K562 (cell line): ENCODE measurements around the gene TESK2.

Experiments
- CHD1 ChIP-seq: fragments of 200-600 bp; sonication (generic); IDR thresholded peaks from one replicate; pipeline ENCODE4 v1.6.1; 2012; ENCODE audit warnings: mild to moderate bottlenecking, moderate library complexity, low read length, inconsistent platforms
- JUND ChIP-seq, 2 experiments: IDR thresholded peaks; 2 replicates in 1 of 2; 3 replicates in 1 of 2; pipeline ENCODE4 v1.6.1; 2011; ENCODE audit warnings: borderline replicate concordance in 2 of 2, low read depth in 2 of 2, low read length in 2 of 2, improper control_type of control experiment in 1 of 2, missing biosample characterization in 1 of 2, missing genetic modification characterization in 1 of 2, missing genetic modification reagents in 1 of 2
- SMAD3 ChIP-seq: fragments of 450-650 bp; formaldehyde crosslinking; conservative IDR thresholded peaks from 2 replicates; pipeline ENCODE4 v1.4.0; 2020; ENCODE audit warnings: mild to moderate bottlenecking
- SREBF2 ChIP-seq: sonication (generic); formaldehyde crosslinking; IDR thresholded peaks from 2 replicates; pipeline ENCODE4 v1.4.0; 2020; ENCODE audit warnings: mild to moderate bottlenecking, missing genetic modification reagents
- TF ChIP-seq, protein P1 (sequence below), 3 experiments: IDR thresholded peaks in 2 of 3; conservative IDR thresholded peaks in 1 of 3; 2 replicates each; pipeline ENCODE4 v1.5.1; 2011 to 2012; ENCODE audit warnings: low read length in 3 of 3, mild to moderate bottlenecking in 3 of 3, control low read depth in 2 of 3, improper control_type of control experiment in 1 of 3, inconsistent platforms in 1 of 3, low read depth in 1 of 3, mixed read lengths in 1 of 3, moderate library complexity in 1 of 3; ENCODE audit not compliant: insufficient read depth in 2 of 3
- TF ChIP-seq, protein P2 (sequence below): fragments of 450-650 bp; IDR thresholded peaks from 2 replicates; pipeline ENCODE4 v1.6.1; 2016; ENCODE audit warnings: antibody characterized with exemption
- TF ChIP-seq, protein P3 (sequence below): sonication (generic); formaldehyde crosslinking; IDR thresholded peaks from 2 replicates; pipeline ENCODE4 v1.8.0; 2022; ENCODE audit warnings: mild to moderate bottlenecking, low read depth, missing genetic modification reagents
- TF ChIP-seq, protein P4 (sequence below): fragments of 450-650 bp; conservative IDR thresholded peaks from 2 replicates; pipeline ENCODE4 v1.6.1; 2016; ENCODE audit warnings: missing genetic modification characterization, low read depth, mild to moderate bottlenecking, missing compliant biosample characterization, moderate library complexity
- TF ChIP-seq, protein P5 (sequence below): IDR thresholded peaks from 2 replicates; pipeline ENCODE4 v1.6.1; 2012; ENCODE audit warnings: low read depth, low read length, improper control_type of control experiment, borderline replicate concordance
- TF ChIP-seq, protein P6 (sequence below): sonication (generic); formaldehyde crosslinking; IDR thresholded peaks from 2 replicates; pipeline ENCODE4 v1.8.1; 2022; ENCODE audit warnings: missing genetic modification reagents
- TF ChIP-seq, protein P7 (sequence below): sonication (generic); formaldehyde crosslinking; IDR thresholded peaks from 2 replicates; pipeline ENCODE4 v1.9.0; 2022; ENCODE audit warnings: mild to moderate bottlenecking, missing genetic modification reagents

DNA sequence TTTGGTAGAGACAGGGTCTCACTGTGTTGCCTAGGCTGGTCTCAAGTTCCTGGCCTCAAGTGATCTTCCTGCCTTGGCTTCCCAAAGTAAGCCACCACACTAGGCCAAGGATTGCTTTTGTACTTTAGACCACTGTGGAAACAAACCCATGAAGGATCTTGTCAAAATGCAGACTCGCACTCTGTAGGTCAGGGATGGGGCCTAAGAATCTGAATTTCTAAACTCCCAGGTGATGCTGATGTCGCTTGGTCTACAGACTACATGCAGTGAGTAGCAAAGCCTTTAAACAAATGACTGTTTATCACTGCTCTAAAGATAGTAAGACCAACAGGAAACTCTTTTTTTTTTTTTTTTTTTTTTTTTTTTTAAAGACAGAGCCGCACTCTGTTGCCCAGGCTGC is 96.6 kb downstream of the TESK2 start:
- TF ChIP-seq SMAD3 (CRISPR knock-in tag) (no peak), JUND (IDR thresholded peaks at IDR 0.05; ENCODE audit: borderline replicate concordance, low read depth, low read length) (no peak), JUND (tag; IDR thresholded peaks at IDR 0.05; ENCODE audit: borderline replicate concordance, low read depth, low read length) (no peak), SREBF2 (CRISPR knock-in tag) (no peak), CHD1 (no peak)
- TF ChIP-seq, protein P1, sequence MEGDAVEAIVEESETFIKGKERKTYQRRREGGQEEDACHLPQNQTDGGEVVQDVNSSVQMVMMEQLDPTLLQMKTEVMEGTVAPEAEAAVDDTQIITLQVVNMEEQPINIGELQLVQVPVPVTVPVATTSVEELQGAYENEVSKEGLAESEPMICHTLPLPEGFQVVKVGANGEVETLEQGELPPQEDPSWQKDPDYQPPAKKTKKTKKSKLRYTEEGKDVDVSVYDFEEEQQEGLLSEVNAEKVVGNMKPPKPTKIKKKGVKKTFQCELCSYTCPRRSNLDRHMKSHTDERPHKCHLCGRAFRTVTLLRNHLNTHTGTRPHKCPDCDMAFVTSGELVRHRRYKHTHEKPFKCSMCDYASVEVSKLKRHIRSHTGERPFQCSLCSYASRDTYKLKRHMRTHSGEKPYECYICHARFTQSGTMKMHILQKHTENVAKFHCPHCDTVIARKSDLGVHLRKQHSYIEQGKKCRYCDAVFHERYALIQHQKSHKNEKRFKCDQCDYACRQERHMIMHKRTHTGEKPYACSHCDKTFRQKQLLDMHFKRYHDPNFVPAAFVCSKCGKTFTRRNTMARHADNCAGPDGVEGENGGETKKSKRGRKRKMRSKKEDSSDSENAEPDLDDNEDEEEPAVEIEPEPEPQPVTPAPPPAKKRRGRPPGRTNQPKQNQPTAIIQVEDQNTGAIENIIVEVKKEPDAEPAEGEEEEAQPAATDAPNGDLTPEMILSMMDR (IDR thresholded peaks at IDR 0.05 in 2 of 3, conservative IDR thresholded peaks at IDR 0.05 in 1 of 3; ENCODE audit: insufficient read depth in 2 of 3, low read depth in 1 of 3, low read length in 3 of 3) = no peak
- TF ChIP-seq, protein P2, sequence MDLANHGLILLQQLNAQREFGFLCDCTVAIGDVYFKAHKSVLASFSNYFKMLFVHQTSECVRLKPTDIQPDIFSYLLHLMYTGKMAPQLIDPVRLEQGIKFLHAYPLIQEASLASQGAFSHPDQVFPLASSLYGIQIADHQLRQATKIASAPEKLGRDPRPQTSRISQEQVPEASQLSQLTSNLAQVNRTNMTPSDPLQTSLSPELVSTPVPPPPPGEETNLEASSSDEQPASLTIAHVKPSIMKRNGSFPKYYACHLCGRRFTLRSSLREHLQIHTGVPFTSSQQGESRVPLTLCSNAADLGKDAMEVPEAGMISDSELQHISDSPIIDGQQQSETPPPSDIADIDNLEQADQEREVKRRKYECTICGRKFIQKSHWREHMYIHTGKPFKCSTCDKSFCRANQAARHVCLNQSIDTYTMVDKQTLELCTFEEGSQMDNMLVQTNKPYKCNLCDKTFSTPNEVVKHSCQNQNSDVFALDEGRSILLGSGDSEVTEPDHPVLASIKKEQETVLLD = no peak
- TF ChIP-seq, protein P3, sequence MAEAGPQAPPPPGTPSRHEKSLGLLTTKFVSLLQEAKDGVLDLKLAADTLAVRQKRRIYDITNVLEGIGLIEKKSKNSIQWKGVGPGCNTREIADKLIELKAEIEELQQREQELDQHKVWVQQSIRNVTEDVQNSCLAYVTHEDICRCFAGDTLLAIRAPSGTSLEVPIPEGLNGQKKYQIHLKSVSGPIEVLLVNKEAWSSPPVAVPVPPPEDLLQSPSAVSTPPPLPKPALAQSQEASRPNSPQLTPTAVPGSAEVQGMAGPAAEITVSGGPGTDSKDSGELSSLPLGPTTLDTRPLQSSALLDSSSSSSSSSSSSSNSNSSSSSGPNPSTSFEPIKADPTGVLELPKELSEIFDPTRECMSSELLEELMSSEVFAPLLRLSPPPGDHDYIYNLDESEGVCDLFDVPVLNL = no peak
- TF ChIP-seq, protein P4, sequence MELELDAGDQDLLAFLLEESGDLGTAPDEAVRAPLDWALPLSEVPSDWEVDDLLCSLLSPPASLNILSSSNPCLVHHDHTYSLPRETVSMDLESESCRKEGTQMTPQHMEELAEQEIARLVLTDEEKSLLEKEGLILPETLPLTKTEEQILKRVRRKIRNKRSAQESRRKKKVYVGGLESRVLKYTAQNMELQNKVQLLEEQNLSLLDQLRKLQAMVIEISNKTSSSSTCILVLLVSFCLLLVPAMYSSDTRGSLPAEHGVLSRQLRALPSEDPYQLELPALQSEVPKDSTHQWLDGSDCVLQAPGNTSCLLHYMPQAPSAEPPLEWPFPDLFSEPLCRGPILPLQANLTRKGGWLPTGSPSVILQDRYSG (tag) = no peak
- TF ChIP-seq, protein P5, sequence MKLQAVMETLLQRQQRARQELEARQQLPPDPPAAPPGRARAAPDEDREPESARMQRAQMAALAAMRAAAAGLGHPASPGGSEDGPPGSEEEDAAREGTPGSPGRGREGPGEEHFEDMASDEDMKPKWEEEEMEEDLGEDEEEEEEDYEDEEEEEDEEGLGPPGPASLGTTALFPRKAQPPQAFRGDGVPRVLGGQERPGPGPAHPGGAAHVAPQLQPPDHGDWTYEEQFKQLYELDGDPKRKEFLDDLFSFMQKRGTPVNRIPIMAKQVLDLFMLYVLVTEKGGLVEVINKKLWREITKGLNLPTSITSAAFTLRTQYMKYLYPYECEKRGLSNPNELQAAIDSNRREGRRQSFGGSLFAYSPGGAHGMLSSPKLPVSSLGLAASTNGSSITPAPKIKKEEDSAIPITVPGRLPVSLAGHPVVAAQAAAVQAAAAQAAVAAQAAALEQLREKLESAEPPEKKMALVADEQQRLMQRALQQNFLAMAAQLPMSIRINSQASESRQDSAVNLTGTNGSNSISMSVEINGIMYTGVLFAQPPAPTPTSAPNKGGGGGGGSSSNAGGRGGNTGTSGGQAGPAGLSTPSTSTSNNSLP = no peak
- TF ChIP-seq, protein P6, sequence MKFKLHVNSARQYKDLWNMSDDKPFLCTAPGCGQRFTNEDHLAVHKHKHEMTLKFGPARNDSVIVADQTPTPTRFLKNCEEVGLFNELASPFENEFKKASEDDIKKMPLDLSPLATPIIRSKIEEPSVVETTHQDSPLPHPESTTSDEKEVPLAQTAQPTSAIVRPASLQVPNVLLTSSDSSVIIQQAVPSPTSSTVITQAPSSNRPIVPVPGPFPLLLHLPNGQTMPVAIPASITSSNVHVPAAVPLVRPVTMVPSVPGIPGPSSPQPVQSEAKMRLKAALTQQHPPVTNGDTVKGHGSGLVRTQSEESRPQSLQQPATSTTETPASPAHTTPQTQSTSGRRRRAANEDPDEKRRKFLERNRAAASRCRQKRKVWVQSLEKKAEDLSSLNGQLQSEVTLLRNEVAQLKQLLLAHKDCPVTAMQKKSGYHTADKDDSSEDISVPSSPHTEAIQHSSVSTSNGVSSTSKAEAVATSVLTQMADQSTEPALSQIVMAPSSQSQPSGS = no peak
- TF ChIP-seq, protein P7, sequence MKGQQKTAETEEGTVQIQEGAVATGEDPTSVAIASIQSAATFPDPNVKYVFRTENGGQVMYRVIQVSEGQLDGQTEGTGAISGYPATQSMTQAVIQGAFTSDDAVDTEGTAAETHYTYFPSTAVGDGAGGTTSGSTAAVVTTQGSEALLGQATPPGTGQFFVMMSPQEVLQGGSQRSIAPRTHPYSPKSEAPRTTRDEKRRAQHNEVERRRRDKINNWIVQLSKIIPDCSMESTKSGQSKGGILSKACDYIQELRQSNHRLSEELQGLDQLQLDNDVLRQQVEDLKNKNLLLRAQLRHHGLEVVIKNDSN (CRISPR knock-in tag) = no peak
